NT2/D1 (cell line): ENCODE data around the gene DNAAF1.

Experiments
- DNase-seq: peaks from one replicate; pipeline ENCODE4 v3.0.0-alpha.2; 2011; ENCODE audit warnings: low read depth, low spot score
- H3K27me3 ChIP-seq: 2 replicates; pipeline ENCODE4 v1.6.0; 2011; ENCODE audit warnings: mild to moderate bottlenecking; ENCODE audit not compliant: insufficient read length, insufficient read depth
- H3K36me3 ChIP-seq: 2 replicates; pipeline ENCODE4 v1.6.1; 2011; ENCODE audit warnings: mild to moderate bottlenecking, low read length, mixed read lengths; ENCODE audit not compliant: insufficient read depth, insufficient read length
- H3K4me1 ChIP-seq: 2 replicates; pipeline ENCODE4 v1.5.1; 2011; ENCODE audit not compliant: insufficient read depth, insufficient read length
- H3K4me3 ChIP-seq: 2 replicates; pipeline ENCODE4 v1.5.1; 2011; ENCODE audit warnings: low read depth; ENCODE audit not compliant: insufficient read length
- H3K9ac ChIP-seq: 2 replicates; pipeline ENCODE4 v1.6.0; 2011; ENCODE audit warnings: low read depth; ENCODE audit not compliant: insufficient read length
- H3K9me3 ChIP-seq: 2 replicates; pipeline ENCODE4 v1.5.1; 2011; ENCODE audit warnings: mild to moderate bottlenecking, low read length; ENCODE audit not compliant: insufficient read depth
- SUZ12 ChIP-seq: IDR thresholded peaks from 2 replicates; pipeline ENCODE4 v1.6.1; 2011; ENCODE audit not compliant: insufficient read length, insufficient read depth; ENCODE audit errors: extremely low read depth
- YY1 ChIP-seq: IDR thresholded peaks from 2 replicates; pipeline ENCODE4 v1.6.1; 2011; ENCODE audit not compliant: insufficient read length, insufficient read depth
- ZNF274 ChIP-seq: IDR thresholded peaks from 2 replicates; pipeline ENCODE4 v1.6.1; 2011; ENCODE audit warnings: mild to moderate bottlenecking, low read depth, low read length

DNAAF1 gene

GRCh38 chr16:84182680-84183571 lies 37.8 kb downstream of the DNAAF1 start:
- Histone ChIP-seq H3K36me3 (peaks cover 76% of the 10 kb centered on the region), H3K4me3 (no peak overlapping the region), H3K4me1 (peaks cover 5% of the 10 kb centered on the region), H3K9ac (no peak overlapping the region), H3K9me3 (no peaks in the 10 kb centered on the region), H3K27me3 (no peaks in the 10 kb centered on the region)
- no peak for DNase-seq
- no peak for TF ChIP-seq YY1
- TF ChIP-seq SUZ12: no peak
- no peak for TF ChIP-seq ZNF274

- Histone ChIP-seq H3K4me3 (no peak overlapping the region), H3K9ac (no peak overlapping the region), H3K27me3 (no peaks in the 10 kb centered on the region), H3K36me3 (peaks cover 70% of the 10 kb centered on the region), H3K4me1 (peaks cover 5% of the 10 kb centered on the region), H3K9me3 (no peaks in the 10 kb centered on the region)
- DNase-seq: no peak
- no peak for TF ChIP-seq YY1
- TF ChIP-seq ZNF274: no peak
- TF ChIP-seq SUZ12: no peak
Measured at GRCh38 chr16:84183572-84183875, 38.4 kb downstream of the DNAAF1 start.

- Histone ChIP-seq H3K4me3 (no peak overlapping the region), H3K27me3 (no peaks in the 10 kb centered on the region), H3K36me3 (peaks cover 65% of the 10 kb centered on the region), H3K4me1 (peaks cover 3% of the 10 kb centered on the region), H3K9me3 (no peaks in the 10 kb centered on the region), H3K9ac (no peak overlapping the region)
- DNase-seq: no peak
- TF ChIP-seq SUZ12 (no peak), ZNF274 (no peak), YY1 (no peak)
Measured at GRCh38 chr16:84183911-84184591, 38.9 kb downstream of the DNAAF1 start.

GRCh38 chr16:84184775-84185174 lies 39.7 kb downstream of the DNAAF1 start:
- DNase-seq: no peak
- TF ChIP-seq YY1: no peak
- TF ChIP-seq ZNF274: no peak
- no peak for TF ChIP-seq SUZ12
- H3K27me3 ChIP-seq: no peaks in the 10 kb centered on the region
- peaks cover 58% of the 10 kb centered on the region for H3K36me3 ChIP-seq
- H3K9me3 ChIP-seq: no peaks in the 10 kb centered on the region
- no peak overlapping the region for H3K4me3 ChIP-seq
- no peaks in the 10 kb centered on the region for H3K4me1 ChIP-seq
- peak overlapping the region; percentile 27 for H3K9ac ChIP-seq

DNA sequence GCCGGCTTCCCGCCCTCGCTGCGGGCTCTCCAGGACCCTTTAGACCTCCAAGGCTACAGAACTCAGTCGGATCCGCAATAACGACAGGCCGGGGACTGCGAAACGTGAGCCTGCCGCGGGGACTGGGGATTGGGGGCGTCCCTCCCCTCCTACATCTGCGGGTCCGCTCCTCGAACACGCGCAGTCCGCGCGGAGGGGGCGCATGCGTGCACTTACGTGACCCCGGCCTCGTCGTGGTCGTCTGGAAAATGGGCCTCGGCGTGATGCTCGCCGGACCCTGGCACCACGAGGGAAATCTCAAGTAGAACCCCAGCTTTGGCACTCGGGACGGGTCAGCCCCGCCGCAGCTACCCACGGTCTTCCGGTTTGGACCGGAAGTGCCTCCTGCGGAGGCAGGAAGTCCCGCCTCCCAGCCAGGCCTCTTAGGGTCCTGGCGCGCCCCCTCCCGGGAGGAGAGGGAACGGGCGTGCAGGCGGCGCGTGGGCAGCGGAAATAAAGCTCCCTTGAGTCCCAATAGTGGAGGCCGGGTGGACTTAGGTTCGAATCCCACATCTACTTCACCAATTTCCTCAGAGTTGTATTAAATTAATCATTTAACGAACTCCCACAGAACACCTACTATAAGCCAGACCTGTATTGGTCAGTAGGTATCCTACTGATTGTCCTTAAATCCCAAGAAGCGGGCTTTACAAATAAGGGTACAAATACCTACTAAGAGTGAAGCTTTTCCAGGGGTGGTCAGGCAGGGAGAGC lies 41.8 kb downstream of the DNAAF1 start, which contains the start of gene TAF1C:
Gene TAF1C (minus strand): TSS at position 373 of the 753 bp plus-strand sequence. CDS start 2,069 bp downstream, outside the sequence.
- Histone ChIP-seq H3K36me3 (peaks cover 37% of the 10 kb centered on the region), H3K9ac (peak within 1 kb of the TSS; percentile 100), H3K4me3 (peak within 1 kb of the TSS; percentile 100), H3K4me1 (peaks cover 3% of the 10 kb centered on the region), H3K9me3 (no peaks in the 10 kb centered on the region), H3K27me3 (no peaks in the 10 kb centered on the region)
- peak; percentile 95 for DNase-seq
- TF ChIP-seq YY1 (no peak), SUZ12 (no peak), ZNF274 (no peak)

DNA sequence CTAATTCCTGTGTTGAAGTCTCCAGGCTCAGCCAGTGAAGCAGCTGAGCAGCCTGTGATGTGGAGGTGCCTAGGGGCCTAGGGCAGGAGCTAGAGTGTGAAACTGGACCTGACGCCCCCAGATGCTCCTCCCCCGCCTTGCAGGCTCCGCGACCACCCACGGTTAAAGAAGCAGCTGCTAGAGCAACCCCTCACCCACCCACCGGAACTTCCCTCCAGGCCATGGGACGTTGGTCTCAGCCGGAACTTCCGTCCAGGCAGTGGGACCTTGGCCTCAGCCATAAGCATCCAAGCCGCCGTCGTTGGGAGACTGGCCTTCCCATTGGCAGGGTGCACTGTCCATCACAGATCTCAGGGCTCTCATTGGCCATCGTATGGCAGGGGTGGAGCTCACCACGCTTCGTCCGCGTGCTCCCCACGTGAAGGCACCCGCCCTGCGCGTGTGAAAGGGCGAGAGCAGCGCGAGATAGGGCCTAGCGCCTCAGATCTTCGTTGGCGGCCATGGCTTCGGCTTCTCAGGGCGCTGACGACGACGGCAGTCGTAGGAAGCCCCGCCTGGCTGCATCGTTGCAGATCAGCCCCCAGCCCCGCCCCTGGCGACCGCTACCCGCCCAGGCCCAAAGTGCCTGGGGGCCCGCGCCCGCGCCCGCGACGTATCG lies 45.8 kb downstream of the DNAAF1 start, which contains the start of gene ADAD2:
Gene ADAD2 (plus strand): TSS at position 427 of the 658 bp plus-strand sequence. CDS start 74 bp downstream, at position 501.
- H3K27me3 ChIP-seq: no peaks in the 10 kb centered on the region
- no peak within 1 kb of the TSS for H3K4me3 ChIP-seq
- H3K4me1 ChIP-seq: peaks cover 9% of the 10 kb centered on the region
- no peaks in the 10 kb centered on the region for H3K36me3 ChIP-seq
- no peaks in the 10 kb centered on the region for H3K9me3 ChIP-seq
- no peak within 1 kb of the TSS for H3K9ac ChIP-seq
- peak; percentile 35 for DNase-seq
- no peak for TF ChIP-seq YY1
- no peak for TF ChIP-seq ZNF274
- no peak for TF ChIP-seq SUZ12
